Gastrocnemius medialis (tissue), 4 donors: ENCODE measurements around the gene C2orf81. TPM values are rescaled to one million over a fixed set of nuclear protein-coding genes. Genes with fewer than 3 reads are reported as not detected.
"Not testable (repeated sequence)": the region's sequence is repeated elsewhere in the genome, so short reads cannot be mapped to it uniquely, and the experiment has no call there.

Experiments used
- ATAC-seq, 2 donors: fragments of 150-250 bp; one replicate each; pipeline ENCODE4 v1.9.1; 2016
- DNase-seq, 2 donors: peaks; one replicate each; pipeline ENCODE4 v3.0.0-alpha.2; 2019
- H3K27ac ChIP-seq, 4 donors: fragments of 200-600 bp; sonication (generic); 1 replicate in 1 of 4; 2 replicates in 3 of 4; pipeline ENCODE4 v1.5.1; 2016 to 2018; ENCODE audit warnings: mild to moderate bottlenecking in 2 of 4, moderate library complexity in 1 of 4
- H3K27me3 ChIP-seq, 3 donors: fragments of 200-600 bp; sonication (generic) in 2 of 3; 1 replicate in 1 of 3; 2 replicates in 2 of 3; pipeline versions ENCODE4 v1.5.1 to v1.6.0; 2016 to 2019; ENCODE audit warnings: mild to moderate bottlenecking in 1 of 3, moderate library complexity in 1 of 3
- H3K36me3 ChIP-seq, 2 donors: fragments of 200-600 bp; sonication (generic) in 1 of 2; one replicate each; pipeline ENCODE4 v1.5.1; 2017 to 2018
- H3K4me1 ChIP-seq, 2 donors: fragments of 200-600 bp; sonication (generic) in 1 of 2; one replicate each; pipeline ENCODE4 v1.5.1; 2016 to 2017; ENCODE audit warnings: mild to moderate bottlenecking in 2 of 2
- H3K4me3 ChIP-seq, 4 donors: fragments of 200-600 bp; sonication (generic) in 3 of 4; 1 replicate in 1 of 4; 2 replicates in 3 of 4; pipeline ENCODE4 v1.5.1; 2016 to 2019; ENCODE audit warnings: mild to moderate bottlenecking in 2 of 4
- H3K9me3 ChIP-seq, 3 donors: fragments of 200-600 bp; sonication (generic) in 2 of 3; 1 replicate in 1 of 3; 2 replicates in 2 of 3; pipeline ENCODE4 v1.5.1; 2016 to 2019
- POLR2A ChIP-seq, 2 donors: fragments of 450-650 bp; IDR thresholded peaks; one replicate each; pipeline ENCODE4 v1.6.1; 2017; ENCODE audit warnings: antibody characterized with exemption in 2 of 2, mild to moderate bottlenecking in 2 of 2, moderate library complexity in 2 of 2
- in situ Hi-C, 4 donors: fragments of 200-750 bp; cut with MboI; loops; one replicate each; pipeline versions ENCODE4 v1.15.0 to v1.8.0; 2017; ENCODE audit warnings: low sequenced_read_pairs in 4 of 4
- intact Hi-C: fragments of 100-400 bp; cut with DNase I; formaldehyde crosslinking; loops from one replicate; pipeline ENCODE4 v1.15.1; 2023; ENCODE audit warnings: low total_unique reads
- total RNA-seq, 4 donors: library from RNA; depleted of rRNA; stranded (reverse); fragments of >200 nt; gene quantifications; one replicate each; pipeline versions ENCODE4 v1.1.0 to v1.2.3, GENCODE V29; 2016
- TF ChIP-seq, protein P1 (sequence below), 5 experiments: fragments of 450-650 bp in 3 of 5; fragments of 200-600 bp in 2 of 5; sonication (generic) in 2 of 5; IDR thresholded peaks in 4 of 5; conservative IDR thresholded peaks in 1 of 5; 1 replicate in 4 of 5; 2 replicates in 1 of 5; pipeline ENCODE4 v1.5.1; 2016 to 2019; ENCODE audit warnings: antibody characterized with exemption in 5 of 5, mild to moderate bottlenecking in 3 of 5, moderate library complexity in 3 of 5

C2orf81 gene
- total RNA-seq, 4 donors from 2014 or later, result 0.24 TPM; not detected in 3

DNA sequence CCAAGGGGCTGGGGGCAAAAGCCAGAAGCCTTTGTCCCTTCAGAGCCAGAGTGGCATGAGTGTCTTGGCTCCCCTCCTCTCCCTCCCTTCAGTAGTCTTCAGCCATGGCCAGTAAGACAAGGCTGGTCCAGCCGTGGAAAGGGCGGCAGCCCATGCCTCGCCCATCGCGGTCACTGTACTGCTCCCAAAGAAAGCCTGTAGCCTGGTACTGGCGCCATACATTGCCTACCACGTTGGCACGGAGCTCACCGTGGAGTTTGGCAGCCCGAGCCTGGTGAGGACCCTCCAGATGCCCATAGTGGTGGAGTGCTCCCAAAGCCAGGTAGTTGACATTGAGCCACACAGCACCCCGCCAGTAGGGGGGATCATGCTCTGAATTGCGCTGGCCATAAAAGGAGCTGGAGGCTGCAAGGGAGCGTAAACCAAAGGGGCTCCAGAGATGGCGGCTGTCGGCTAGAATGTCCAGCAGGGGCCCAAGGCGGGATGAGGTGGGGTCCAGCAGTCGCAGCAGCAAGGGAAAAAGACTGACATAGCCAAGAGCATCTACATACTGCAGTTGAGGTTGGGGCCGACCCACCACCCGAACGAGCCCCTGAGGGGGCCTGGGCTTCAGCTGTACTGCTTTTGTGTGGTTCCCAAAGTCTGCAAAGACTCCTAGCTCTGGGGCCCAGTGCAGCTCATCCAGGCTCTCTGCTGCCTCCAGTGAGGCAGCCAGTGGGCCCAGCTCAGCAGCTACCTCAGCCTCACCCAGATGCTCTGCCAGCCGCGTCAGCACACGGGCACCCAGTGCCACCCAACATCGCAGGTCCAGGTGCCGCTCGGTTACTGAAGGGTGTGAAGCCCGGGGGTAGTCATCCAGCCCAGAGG, 40.0 kb upstream of the C2orf81 start:
- no peaks in the 10 kb centered on the region for H3K27me3 ChIP-seq
- H3K36me3 ChIP-seq, result peaks cover 0 to 23% of the 10 kb centered on the region in 2 donors
- in situ Hi-C loops (loop anchor here in 1 of 4 donors (25.0 kb wide), 1 partner anchor 376 kb away; the partner anchor contains the start of gene HK2), intact Hi-C loops (no loop called here)
- H3K4me3 ChIP-seq, result no peak overlapping the region
- TF ChIP-seq, protein P1, sequence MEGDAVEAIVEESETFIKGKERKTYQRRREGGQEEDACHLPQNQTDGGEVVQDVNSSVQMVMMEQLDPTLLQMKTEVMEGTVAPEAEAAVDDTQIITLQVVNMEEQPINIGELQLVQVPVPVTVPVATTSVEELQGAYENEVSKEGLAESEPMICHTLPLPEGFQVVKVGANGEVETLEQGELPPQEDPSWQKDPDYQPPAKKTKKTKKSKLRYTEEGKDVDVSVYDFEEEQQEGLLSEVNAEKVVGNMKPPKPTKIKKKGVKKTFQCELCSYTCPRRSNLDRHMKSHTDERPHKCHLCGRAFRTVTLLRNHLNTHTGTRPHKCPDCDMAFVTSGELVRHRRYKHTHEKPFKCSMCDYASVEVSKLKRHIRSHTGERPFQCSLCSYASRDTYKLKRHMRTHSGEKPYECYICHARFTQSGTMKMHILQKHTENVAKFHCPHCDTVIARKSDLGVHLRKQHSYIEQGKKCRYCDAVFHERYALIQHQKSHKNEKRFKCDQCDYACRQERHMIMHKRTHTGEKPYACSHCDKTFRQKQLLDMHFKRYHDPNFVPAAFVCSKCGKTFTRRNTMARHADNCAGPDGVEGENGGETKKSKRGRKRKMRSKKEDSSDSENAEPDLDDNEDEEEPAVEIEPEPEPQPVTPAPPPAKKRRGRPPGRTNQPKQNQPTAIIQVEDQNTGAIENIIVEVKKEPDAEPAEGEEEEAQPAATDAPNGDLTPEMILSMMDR (IDR thresholded peaks at IDR 0.05 in 4 of 5, conservative IDR thresholded peaks at IDR 0.05 in 1 of 5), result no peak
- no peak for TF ChIP-seq POLR2A (IDR thresholded peaks at IDR 0.05)
- DNase-seq, result no peak
- peaks cover 25 to 30% of the 10 kb centered on the region in 2 donors for H3K4me1 ChIP-seq
- no peaks in the 10 kb centered on the region for H3K9me3 ChIP-seq
- H3K27ac ChIP-seq, result no peak overlapping the region
- no peak for ATAC-seq

DNA sequence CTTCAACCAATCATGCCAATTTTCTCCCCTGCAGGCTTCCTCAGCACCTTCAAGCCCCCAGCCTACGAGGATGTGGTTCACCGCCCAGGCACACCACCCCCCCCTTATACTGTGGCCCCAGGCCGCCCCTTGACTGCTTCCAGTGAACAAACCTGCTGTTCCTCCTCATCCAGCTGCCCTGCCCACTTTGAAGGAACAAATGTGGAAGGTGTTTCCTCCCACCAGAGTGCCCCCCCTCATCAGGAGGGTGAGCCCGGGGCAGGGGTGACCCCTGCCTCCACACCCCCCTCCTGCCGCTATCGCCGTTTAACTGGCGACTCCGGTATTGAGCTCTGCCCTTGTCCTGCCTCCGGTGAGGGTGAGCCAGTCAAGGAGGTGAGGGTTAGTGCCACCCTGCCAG, 38.8 kb upstream of the C2orf81 start:
- intact Hi-C loops, H3K27ac ChIP-seq, ATAC-seq, H3K9me3 ChIP-seq, DNase-seq, H3K4me3 ChIP-seq, H3K27me3 ChIP-seq: not testable (repeated sequence)
- Histone ChIP-seq H3K4me1 (peaks cover 31 to 34% of the 10 kb centered on the region in 2 donors), H3K36me3 (peaks cover 0 to 29% of the 10 kb centered on the region in 2 donors)
- in situ Hi-C loops, result loop anchor here in 1 of 4 donors (25.0 kb wide), 1 partner anchor 377 kb away; the partner anchor contains the start of gene HK2

DNA sequence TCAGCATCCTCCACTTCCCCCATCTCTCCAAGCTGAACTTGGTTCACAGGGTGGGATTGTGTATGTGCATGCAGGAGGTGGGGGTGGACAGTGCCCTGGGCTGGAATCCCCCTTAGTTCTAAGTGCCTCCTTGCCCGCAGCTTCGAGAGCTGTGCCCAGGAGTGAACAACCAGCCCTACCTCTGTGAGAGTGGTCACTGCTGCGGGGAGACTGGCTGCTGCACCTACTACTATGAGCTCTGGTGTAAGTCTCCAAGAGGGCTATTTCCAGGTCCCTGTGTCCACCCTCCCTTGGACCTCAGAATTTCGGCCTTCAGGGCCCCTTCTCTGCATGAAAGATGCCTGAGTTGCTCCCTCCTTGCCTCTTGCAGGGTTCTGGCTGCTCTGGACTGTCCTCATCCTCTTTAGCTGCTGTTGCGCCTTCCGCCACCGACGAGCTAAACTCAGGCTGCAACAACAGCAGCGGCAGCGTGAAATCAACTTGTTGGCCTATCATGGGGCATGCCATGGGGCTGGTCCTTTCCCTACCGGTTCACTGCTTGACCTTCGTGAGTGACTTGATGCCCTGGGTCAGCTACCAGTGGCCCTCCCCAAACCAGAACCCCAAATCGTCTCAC, 38.2 kb upstream of the C2orf81 start:
- not testable (repeated sequence) for H3K9me3 ChIP-seq, H3K27ac ChIP-seq, DNase-seq, ATAC-seq, H3K4me3 ChIP-seq, H3K27me3 ChIP-seq
- in situ Hi-C loops, result loop anchor here in 1 of 4 donors (25.0 kb wide), 1 partner anchor 378 kb away; the partner anchor contains the start of gene HK2
- H3K36me3 ChIP-seq, result peaks cover 0 to 29% of the 10 kb centered on the region in 2 donors
- peaks cover 31 to 35% of the 10 kb centered on the region in 2 donors for H3K4me1 ChIP-seq
- intact Hi-C loops, result loop anchor here (10.0 kb wide), 3 partner anchors 265 to 1225 kb away; partner anchors contain the start of genes CCT7, HK2, MTHFD2 and PRADC1

DNA sequence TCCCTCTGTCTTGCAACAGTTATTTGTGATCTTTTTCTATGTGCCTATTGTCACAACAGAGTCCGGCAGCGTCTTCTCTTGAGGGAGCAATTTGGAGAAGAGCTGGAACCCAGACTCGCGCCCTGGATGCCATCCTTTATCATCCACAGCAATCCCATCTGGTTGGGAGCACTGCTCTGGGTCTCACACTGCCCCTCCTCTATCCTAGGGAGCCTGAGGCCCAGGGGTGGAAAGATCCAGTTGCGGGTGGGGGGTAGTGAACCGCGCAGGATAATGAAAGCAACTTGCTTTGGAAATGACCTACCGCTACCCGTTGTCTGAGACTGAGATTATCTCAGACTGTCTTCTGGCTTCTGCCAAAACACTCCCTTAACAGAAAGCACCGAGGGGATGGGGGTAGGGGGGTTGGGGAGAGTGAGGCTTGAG, 37.5 kb upstream of the C2orf81 start:
- Histone ChIP-seq H3K27ac (peak overlapping the region; percentile 59 to 84 (median 73)), H3K27me3 (no peaks in the 10 kb centered on the region), H3K4me3 (peak overlapping the region; percentile 56 to 70 (median 64)), H3K36me3 (peaks cover 0 to 29% of the 10 kb centered on the region in 2 donors), H3K4me1 (peaks cover 26 to 34% of the 10 kb centered on the region in 2 donors), H3K9me3 (no peaks in the 10 kb centered on the region)
- TF ChIP-seq POLR2A (IDR thresholded peaks at IDR 0.05), result no peak
- TF ChIP-seq, protein P1 (IDR thresholded peaks at IDR 0.05 in 4 of 5, conservative IDR thresholded peaks at IDR 0.05 in 1 of 5), result no peak
- intact Hi-C loops, result loop anchor here (10.0 kb wide), 3 partner anchors 264 to 1224 kb away; partner anchors contain the start of genes CCT7, HK2, MTHFD2 and PRADC1
- ATAC-seq, result no peak
- DNase-seq, result no peak
- in situ Hi-C loops, result loop anchor here in 1 of 4 donors (25.0 kb wide), 1 partner anchor 378 kb away; the partner anchor contains the start of gene HK2

DNA sequence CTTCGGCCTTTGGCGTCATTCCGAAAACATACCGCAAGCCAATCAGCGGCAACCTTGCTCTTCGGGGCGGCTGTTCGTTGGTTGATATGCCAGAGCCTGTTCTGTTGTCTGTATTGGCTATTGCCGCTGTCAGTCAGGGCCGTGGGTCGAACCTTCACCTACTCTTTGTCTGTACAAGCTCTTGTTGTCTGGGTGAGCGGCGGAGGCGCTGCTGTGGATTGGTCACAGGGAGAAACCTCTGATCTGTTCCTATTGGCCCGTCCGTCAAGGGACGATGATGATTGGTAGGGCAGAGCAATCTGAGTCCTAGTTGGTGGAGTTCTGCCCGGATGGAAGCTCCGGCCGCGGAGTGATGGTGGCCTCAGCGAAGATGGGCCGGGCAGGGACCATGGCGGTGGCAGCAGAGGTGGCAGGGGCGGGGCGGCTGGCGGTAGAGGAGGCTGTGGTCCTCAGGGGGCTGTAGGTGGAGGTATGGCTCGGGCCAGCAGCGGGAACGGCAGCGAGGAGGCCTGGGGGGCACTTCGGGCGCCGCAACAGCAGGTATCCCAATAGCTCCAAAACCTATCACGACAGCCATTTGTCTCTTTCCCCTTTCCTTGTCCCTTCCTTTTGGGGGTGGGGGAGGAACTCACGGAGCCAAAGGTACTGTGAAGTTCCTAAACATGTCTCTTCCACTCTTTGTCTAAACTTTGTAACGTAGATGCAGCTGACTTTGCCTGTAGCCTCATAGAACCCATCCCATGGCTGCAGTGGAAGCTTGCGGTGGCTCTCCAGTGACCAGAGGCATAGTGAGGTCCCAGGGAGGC, 36.9 kb upstream of the C2orf81 start, which contains the start of gene WBP1:
Gene WBP1, plus strand, starts transcription at position 307 of the 806 bp plus-strand sequence. Its CDS starts 165 bp downstream, at position 472.
- Histone ChIP-seq H3K27me3 (no peaks in the 10 kb centered on the region), H3K9me3 (no peaks in the 10 kb centered on the region), H3K36me3 (peaks cover 0 to 29% of the 10 kb centered on the region in 2 donors), H3K4me1 (peaks cover 24 to 32% of the 10 kb centered on the region in 2 donors), H3K4me3 (peak within 1 kb of the TSS; percentile 67 to 92 (median 71)), H3K27ac (peak within 1 kb of the TSS; percentile 84 to 94 (median 88))
- intact Hi-C loops, result loop anchor here (10.0 kb wide), 3 partner anchors 264 to 1224 kb away; partner anchors contain the start of genes CCT7, HK2, MTHFD2 and PRADC1
- ATAC-seq (peak; percentile 92 to 93), DNase-seq (peak; percentile 100)
- peak; percentile 22 to 23 for TF ChIP-seq POLR2A (IDR thresholded peaks at IDR 0.05)
- TF ChIP-seq, protein P1 (IDR thresholded peaks at IDR 0.05 in 4 of 5, conservative IDR thresholded peaks at IDR 0.05 in 1 of 5), result no peak
- in situ Hi-C loops, result loop anchor here in 1 of 4 donors (25.0 kb wide), 1 partner anchor 379 kb away; the partner anchor contains the start of gene HK2
